Stimulated activated CD8-positive, alpha-beta memory T cell treated with anti-CD3 and anti-CD28 coated beads, Interleukin-12 subunit alpha, Interleukin-12 subunit beta, amount 100 ng/mL, for 4 hours (primary cell): ENCODE results near the gene ENTPD2.
A peak's percentile ranks its signal among the peaks of the same experiment; 100 is the strongest.
"Not testable (repeated sequence)": the region's sequence is repeated elsewhere in the genome, so short reads cannot be mapped to it uniquely, and the experiment has no call there.

Experiments
- DNase-seq: peaks from one replicate; pipeline ENCODE4 v3.0.0-alpha.2; 2020; ENCODE audit warnings: low read depth

ENTPD2 gene

DNA sequence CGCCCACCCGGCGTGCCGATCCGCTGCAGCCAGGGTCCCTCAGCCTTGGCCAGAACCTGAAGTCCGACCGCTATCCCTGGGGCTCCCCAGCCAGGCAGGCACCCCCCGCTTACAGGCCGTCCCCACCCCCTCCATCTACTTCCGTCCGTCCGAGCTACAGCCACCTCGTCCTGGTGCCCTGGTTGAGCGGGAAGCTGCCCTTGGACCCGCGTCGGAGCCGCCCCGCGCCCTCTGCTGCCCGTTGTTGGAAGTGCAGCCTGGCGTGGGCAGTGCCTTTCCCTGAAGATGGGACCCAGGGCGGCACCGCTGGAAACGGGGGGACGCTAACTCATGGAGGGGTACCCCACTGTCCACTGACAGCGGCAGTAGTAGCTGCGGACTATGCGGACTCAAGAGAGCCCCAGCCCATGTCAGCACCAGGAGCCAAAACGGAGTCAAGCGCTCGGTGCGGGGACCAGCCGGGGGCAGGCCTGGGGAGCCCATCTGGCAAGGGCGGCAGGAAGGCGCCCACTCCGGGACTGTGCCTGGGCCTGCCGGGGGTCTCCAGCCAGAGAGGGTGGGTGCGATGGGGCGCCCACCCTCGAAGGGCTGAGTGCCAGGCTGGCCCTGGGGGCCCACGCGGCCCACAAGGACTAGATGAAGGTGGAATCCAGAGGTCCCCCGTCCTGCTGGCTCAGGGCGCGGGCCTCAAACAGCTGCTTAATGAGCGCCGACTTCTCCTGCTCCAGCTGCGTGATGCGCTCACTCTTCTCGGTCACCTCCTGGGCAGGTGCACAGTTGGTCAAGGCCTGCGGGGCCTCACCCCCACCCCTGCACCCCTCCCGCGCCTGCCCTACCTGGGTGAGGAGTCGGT is 10.4 kb upstream of the ENTPD2 start:
- peak; percentile 34 for DNase-seq

DNA sequence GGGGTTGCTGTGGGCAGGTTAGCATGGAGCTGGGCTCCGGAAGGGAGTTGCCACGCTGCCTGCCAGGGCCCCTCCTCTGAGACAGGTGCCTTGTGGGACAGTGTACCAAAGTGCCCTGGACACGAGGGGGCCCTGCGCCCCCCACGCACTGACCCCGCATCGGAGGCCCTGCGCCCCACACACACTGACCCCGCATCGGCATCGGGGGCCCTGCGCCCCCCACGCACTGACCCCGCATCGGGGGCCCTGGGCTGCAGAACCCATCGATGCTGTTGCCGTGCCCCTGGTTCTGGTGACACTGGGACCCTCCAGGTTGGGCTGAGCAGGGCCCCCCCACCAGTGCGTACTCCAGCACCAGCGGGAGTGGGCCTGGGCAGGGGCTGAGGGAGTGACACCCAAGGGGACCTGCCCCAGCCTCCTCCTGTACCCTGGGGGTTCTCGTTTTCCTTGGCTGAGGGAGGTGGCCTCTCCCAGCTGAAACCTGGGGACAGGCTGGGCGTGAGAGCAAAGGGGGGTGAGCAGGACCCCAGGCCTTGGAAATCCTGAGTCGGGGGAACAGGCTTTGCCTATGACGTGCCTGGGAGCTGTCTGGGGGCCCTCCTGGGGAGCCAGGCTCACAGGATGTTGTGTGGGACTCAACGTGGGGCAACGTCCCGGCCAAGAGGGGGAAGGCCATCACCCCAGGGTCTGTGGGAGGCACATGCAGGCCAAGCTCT is 9.6 kb upstream of the ENTPD2 start:
- no peak for DNase-seq

DNA sequence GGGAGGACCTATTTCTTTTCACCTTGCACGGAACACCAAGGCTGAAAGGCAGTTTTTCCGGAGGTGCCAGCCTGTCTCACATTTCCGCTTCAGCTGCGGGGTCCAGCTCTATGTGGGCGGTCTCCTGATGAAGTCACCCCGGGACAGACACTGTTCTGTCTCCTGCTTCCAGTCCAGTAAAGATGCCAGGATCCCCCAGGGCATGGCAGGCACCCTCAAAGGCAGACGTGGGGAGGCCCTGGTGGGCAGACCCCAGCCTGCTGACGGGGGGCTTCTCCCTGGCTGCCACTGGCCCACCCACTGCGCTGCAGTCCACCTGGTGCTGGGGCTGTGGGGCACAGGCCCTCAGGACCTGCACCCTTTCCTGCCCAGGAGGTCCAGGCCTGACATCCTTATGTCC is 8.9 kb upstream of the ENTPD2 start:
- not testable (repeated sequence) for DNase-seq

- DNase-seq: no peak
These were observed 8.5 kb upstream of the ENTPD2 start for GRCh38 chr9:137062384-137062783.

- no peak for DNase-seq
These were observed 4.8 kb upstream of the ENTPD2 start for GRCh38 chr9:137058521-137059234.

DNA sequence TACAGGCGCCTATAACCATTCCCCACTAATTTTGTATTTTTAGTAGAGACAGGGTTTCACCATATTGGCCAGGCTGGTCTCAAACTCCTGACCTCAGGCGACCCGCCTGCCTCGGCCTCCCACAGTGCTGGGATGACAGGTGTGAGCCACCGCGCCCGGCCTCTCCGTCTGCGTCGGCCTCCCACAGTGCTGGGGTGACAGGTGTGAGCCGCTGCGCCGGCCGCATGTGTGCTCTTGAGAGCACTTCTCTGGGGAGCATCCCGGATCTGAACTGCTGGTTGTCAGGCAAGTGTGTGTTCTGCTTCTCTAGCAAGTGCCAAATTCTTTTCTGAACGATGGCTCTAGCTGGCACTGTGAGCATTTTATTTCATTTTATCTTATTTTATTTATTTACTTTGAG is 3.7 kb upstream of the ENTPD2 start:
- no peak for DNase-seq

DNA sequence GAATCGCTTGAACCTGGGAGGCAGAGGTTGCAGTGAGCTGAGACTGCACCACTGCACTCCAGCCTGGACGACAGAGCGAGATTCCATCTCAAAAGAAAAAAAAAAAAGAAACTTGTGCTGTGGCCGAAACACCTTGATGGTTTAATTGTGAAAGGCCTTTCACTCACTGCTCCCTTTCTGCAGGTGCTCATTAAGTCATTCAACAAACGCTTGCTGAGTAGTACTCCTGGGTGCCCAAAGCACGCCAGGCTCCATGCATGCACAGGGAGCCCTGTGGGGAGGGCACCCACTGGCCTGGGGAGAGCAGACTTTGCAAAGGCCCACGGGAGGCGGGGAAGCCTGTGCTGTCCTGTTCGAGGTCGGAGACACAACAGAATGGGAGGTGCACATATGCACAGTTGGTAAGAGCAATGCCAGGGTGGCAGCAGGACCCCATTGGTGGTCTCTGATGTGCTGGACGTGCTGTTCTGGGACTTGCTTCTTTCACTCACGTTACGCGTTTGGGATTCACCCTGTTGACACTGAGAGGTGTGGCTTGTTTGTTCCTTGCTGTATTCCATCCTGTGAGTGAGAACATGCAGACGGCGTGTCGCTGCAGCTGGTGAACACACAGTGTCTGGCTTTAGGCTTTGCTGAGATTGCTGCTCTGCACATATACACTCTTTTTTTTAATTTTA is 3.0 kb upstream of the ENTPD2 start:
- no peak for DNase-seq

- DNase-seq: no peak
These were observed 1.8 kb upstream of the ENTPD2 start for GRCh38 chr9:137055385-137056364.

DNA sequence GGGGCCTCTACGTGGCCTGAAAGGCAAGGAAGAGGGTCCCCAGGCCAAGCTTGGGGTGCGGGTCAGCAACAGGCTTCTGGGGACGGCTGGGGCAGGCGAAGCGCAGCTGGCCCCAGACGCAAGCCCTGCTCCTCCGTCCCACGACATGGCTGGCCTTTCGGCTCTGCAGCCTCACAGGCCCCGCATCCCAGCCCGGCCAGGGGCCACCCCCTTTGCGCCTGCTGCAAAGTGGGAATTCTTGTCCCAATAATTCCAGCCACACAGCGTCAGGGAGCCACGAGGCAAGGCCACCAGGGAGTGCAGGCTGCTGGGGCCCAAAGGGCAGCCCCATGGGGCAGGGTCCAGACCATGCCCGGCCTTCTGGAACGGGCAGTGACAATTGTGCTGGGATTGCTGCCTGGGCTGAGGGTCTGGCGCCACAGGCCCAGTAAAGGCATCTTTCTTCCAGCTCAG is 1.1 kb upstream of the ENTPD2 start:
- no peak for DNase-seq

- DNase-seq: no peak
These were observed 590 bp downstream of the ENTPD2 start for GRCh38 chr9:137052998-137053943.

- DNase-seq: no peak
These were observed 1.6 kb downstream of the ENTPD2 start for GRCh38 chr9:137052293-137052692.

- DNase-seq: no peak
These were observed 2.6 kb downstream of the ENTPD2 start for GRCh38 chr9:137051145-137051724.

DNA sequence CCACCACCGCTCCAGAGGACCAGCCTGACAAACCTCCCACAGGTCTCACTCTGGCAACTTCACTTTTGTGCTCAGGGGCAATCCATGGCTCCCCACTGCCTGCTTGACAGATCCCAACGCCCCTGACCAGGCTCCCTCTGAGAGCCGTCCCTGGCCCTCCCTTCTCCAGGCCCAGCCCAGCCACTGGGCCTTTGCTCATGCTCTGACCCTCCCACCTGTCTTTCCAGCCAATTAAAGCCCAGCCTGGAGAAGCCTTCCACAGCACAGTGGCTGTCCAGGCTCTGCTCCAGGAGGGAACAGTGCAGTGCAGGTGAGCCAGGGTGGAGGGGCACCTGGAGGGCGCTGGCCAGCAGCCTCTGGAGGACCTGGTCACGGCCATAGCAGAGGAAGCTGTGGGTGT is 3.3 kb downstream of the ENTPD2 start:
- DNase-seq: no peak

DNA sequence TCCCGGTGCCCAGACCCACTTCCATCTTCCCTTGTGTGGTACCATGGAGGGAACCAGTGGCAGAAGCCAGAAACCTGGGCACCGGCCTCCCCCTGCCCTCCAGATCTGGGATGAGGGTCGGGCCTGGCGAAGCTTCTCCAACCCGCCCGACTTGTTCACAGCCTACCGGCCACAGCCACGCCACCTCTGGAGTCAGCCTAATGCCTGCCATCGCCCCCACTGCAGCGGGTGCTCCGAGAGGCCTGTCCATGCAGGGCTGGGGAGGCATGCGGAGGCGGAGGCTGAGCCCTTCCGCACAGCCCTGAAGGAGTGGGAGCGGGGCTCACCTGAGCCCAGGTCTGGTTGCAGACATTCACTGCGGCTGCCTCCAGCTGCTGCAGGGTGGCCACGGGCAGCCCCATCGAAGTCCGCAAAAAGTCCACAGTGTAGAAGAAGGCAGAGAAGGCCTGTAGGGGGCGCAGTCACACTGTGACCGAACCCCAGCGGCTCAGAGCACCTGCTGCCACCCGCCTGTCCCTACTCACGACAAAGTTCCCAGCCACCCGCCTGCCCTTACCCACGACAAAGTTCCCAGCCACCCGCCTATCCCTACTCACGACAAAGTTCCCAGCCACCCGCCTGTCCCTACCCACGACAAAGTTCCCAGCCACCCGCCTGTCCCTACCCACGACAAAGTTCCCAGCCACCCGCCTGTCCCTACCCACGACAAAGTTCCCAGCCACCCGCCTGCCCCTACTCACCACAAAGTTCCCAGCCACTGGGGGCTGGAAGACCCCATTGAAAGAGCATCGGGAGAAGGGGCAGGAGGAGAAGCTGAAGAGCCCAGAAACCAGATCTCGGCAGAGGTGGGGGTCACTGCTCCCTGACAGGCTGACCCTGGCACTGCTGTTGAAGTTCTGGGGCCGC is 4.1 kb downstream of the ENTPD2 start:
- no peak for DNase-seq

DNA sequence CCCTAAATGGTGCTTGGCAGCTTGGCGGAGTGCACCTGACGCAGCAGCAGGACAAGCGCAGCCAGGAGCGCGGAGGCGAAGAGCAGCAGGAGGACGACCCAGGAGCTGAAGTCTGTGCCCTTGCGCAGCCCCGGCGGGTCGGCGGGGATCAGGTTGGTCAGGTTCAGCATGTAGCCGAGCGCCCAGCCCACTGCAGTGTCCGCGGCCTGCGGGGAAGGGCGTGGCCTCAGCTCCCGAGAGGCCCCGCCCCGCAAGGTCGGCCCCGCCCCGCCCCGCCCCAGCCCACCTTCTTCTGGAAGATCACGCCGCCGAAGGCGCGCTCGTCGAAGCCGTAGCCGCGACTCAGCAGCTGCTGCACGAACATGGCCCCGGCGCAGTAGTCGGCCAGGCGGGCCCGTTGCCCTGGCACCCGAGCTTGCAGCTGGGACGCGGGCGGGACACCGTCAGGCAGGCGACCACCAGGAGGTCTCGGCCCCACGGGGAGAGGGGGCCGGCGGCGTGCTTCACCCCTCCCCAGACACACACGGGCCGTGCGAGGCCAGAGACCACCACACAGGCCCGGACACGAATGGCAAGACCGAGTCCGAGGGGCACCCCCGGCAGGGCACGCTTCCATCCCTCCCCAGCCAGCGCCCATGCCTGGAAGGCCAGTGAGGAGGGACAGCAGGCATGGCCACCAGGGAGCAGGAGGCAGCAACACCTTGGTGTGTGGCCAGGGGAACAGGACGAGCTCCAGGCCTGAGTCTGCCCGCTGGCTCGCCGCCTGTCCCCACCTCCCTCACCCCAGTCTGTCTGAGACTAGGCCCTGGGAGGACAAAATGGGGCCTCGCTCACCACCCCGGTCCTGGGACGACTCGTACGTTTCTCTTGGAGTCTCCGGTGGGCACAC is 5.0 kb downstream of the ENTPD2 start:
- DNase-seq: no peak

GRCh38 chr9:137046088-137046787 is 7.6 kb downstream of the ENTPD2 start, which contains the start of gene NPDC1:
Gene NPDC1, minus strand, starts transcription at chr9:137046177. Its CDS starts 188 bp downstream, at chr9:137045989.
- peak; percentile 57 for DNase-seq
